ENCODE results near the gene TSC1.

TSC1 gene

DNA sequence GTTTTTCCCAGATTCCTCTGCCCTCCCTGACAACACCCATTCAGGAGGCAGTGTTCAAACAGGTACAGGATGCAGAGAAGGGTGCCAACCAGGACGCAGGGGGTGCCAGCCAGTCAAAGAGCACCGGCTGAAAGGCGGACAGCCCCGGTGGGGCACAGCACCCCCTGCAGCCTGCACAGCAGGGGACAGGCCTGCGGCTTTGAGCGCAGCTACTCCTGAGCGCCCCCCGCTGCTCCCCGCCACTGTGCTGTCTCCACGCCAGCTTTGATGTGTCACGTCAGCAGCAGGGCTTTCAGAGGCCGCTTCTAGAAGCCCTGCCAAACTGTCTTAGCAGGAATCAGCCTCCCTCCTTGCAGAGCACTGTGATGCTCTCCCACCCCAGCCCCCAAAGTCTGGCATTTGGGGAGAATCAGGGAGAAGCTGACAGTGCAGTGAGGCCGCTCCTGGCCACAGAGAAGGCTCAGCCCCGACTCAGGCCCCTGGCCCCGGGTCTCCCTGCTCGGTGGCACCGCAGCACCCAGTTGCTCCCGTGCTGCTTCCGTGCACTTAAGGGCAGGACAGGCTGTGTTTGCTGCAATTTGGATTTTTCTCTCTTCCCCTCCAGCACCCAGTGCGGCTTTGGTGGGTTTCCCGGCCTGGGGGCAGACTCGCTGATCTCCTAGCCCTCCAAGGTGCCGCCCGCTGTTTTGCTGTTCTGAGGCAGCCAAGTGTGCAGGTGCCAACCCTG, 86.6 kb downstream of the TSC1 start:
- no peak for DNase-seq

DNA sequence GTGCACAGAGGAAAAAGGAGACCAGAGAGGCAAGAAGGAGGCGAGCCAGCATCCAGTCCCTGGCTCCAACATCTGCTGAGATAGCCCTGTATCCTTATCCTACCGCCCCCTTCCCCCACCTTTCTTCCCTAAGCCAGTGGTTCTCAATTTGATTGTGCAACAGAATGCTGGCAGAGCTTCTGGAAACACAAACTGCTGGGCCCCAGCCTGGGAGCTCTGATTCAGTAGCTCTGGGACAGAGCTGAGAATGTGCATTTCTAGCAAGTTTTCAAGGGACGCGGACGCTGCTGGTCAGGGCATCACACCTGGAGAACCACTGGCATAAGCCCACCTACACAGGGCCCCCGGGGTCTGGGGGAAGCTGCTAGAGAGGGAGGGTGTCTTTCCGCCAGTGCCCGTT, 87.4 kb downstream of the TSC1 start:
- no peak for DNase-seq

DNA sequence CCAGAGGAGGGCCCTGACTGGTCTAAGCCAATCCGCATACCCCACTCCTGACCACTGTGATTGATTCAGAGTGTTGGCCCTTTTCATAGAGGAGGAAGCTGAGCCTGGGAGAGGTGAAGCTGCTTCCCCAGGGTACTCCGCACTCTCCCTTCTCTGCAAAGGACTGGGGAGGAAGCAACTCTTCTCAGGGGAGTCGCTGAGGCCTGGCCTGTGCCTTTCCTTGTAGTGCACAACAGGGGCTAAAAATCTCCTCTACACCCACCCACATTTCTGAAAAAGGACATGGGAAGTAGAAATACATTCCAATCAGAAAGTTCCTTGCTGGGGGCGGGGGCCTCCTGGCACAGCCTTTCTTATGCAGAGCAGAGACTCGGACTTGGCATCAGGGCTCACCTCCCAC, 88.5 kb downstream of the TSC1 start:
- DNase-seq = no peak

DNA sequence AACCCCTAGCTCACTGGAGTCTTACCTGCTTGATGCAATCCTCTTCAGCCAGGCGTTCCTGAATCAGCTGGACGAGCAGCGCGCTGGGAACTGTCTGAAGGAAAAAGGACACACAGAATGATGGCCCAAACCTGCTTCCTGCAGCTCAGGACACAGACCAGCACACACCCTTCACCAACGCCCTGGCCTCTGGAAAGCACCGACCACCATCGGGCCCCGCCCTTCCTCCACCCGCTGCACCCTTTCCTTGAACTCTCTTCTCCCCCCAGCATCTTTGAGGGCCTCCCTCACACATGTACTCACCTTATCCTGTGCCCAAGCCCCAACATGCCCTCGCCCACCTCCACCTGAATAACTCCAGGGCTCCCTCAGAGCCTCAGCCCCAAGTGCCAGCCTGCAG, 89.6 kb downstream of the TSC1 start:
- DNase-seq = no peak

DNA sequence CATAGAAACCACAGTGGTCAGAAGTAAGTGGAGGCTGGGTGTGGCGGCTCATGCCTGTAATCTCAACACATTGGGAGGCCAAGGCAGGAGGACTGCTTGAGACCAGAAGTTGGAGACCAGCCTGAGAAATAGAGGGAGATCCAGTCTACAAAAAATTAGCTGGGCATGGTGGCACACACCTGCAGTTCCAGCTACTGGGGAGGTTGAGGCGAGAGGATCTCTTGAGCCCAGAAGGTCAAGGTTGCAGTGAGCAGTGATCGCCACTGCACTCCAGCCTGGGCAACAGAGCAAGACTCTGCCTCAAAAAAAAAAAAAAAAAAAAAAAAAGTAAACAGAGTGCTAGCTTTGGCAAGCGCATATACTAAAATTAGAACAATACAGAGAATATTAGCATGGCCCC, 90.9 kb downstream of the TSC1 start:
- DNase-seq = no peak

DNA sequence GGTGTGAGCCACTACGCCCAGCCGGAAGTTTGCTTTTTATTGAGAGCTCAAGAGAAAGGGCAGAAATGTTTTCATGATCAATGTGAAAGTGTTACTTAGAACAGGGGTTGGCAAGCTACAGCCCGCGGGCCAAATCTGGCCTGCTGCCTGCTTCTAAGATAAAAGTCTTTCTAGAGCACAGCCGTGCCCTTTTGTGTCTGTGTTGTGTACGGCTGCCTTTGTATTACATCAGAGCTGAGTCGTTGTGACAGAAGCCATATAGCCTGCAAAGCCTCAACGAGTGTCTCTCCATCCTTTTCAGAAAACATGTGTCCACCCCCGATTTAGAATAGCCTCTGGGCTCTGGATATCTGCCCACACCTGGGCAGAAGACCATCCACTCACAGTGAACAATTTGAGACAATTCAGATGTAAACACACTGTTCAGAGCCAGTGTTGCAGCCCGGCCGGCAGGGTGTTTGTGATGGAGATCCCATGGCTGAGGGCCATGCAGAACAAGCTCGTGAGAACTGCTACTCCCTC, 95.2 kb downstream of the TSC1 start:
- no peak for DNase-seq

DNA sequence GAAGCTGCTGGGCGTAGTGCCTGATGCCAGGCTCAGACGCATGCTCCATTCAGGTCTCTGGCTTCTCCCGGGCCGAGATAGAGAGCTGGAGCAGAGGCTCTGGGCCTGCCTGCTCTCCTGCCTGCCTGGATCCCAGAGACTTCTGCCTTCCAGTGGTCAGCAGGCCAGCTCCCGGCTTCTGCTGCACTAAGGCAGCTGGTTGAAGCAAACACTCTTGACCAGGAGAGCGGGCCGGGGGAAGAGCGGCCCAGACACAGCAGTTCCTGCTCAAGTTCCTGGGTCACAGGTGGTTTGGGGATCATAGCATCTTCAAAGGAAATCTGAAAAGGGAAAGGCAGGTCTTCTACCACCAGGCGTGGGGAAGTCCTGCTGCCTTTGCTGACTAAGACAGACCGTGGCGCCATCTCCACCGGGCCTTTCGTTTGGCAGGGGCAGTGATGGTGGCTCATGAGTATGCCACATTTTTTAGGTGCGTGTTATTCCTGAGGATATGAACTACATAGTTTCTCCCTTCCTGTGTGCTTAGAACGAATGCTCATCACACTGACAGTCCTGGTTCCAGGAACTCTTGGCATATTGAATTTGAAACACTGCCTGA, 97.4 kb downstream of the TSC1 start:
- no peak for DNase-seq

DNA sequence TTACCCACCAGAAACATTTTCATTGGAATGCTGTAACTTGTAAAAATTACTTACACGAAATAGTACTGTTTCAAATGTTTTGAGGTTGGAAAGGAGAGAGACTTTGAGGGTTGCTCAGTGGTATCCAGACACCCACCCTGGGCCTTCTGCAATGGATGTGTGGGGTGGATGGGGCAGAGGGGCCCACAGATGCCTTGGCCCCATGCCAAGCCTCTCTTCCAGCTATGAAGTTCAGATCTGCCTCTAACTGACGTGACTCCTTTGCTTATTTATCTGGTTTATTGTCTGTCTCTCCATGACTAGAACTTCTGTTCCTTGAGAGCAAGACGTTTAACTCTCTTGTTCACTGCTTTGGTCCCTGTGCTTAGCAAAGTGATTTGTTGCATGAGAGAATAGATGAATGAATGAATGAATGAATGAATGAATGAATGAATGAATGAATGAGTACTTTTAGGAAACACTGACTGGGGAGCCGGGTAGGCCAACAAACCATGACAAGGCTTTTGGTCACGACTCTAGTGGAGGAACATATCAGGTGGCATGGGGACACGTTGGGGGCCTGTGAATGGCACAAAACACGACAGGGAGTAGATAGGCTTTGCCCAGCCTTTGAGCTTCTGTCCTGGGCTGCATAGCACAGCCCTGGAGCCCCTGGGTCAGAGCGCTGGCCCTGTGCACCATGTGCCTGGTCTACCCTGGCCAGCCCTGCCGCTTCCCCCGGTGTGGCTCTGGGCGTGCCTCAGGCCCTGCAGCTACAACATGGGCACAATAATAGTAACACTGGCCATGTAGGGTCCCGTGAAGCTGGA, 98.1 kb downstream of the TSC1 start:
- DNase-seq = no peak

DNA sequence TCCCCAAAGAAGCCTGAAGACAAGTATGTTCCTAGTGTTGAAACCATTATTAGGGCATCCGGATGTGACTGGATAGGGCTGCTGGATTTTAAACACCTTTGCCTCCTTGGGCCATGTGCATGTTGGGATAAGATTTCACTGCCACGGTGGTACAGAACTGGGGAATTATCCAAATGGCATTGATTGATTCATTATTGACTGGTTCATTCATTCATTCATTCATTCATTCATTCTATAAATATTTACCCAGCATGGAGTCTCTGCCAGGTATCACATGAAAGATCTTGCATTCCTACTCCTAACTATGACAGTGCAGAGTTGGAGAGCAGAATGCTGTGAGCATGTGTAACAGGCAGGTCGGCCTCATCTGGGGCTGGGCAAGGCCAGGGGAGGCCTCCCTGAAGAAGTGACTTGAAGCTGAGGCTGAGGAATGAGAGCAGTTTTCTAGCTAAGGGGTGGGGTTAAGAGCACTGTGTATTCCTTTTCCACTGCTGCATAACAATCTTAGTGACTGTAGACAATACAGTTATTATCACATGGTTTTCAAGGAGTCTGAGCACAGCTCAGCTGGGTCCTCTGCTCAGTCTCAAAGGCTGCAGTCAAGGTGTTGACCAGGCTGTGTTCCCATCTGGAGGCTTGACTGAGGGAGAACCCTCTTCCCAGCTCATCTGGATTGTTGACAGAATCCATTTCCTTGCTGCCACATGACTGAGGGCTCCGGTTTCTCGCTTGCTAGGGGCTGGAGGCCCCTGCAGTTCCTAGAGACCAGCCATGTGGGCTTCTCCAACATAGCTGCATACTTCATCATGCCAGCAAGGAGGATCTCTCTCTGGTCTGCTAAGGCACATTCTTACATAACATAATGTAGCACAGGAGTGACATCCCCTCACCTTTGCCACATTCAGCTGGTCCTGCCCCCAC, 102.0 kb downstream of the TSC1 start:
- no peak for DNase-seq

All from T1000 (cell line).